GM12873 (cell line): ENCODE data around the gene CAND2.

Source experiments
- TF ChIP-seq, protein P1 (sequence below): IDR thresholded peaks from 2 replicates; pipeline ENCODE4 v1.5.1; 2012; ENCODE audit warnings: low read depth, mild to moderate bottlenecking, moderate library complexity, low read length, control low read depth; ENCODE audit not compliant: insufficient read depth; ENCODE audit errors: missing control alignments

CAND2 gene

GRCh38 chr3:12798559-12799179 lies 2.2 kb downstream of the CAND2 start:
- TF ChIP-seq, protein P1, sequence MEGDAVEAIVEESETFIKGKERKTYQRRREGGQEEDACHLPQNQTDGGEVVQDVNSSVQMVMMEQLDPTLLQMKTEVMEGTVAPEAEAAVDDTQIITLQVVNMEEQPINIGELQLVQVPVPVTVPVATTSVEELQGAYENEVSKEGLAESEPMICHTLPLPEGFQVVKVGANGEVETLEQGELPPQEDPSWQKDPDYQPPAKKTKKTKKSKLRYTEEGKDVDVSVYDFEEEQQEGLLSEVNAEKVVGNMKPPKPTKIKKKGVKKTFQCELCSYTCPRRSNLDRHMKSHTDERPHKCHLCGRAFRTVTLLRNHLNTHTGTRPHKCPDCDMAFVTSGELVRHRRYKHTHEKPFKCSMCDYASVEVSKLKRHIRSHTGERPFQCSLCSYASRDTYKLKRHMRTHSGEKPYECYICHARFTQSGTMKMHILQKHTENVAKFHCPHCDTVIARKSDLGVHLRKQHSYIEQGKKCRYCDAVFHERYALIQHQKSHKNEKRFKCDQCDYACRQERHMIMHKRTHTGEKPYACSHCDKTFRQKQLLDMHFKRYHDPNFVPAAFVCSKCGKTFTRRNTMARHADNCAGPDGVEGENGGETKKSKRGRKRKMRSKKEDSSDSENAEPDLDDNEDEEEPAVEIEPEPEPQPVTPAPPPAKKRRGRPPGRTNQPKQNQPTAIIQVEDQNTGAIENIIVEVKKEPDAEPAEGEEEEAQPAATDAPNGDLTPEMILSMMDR, result no peak

DNA sequence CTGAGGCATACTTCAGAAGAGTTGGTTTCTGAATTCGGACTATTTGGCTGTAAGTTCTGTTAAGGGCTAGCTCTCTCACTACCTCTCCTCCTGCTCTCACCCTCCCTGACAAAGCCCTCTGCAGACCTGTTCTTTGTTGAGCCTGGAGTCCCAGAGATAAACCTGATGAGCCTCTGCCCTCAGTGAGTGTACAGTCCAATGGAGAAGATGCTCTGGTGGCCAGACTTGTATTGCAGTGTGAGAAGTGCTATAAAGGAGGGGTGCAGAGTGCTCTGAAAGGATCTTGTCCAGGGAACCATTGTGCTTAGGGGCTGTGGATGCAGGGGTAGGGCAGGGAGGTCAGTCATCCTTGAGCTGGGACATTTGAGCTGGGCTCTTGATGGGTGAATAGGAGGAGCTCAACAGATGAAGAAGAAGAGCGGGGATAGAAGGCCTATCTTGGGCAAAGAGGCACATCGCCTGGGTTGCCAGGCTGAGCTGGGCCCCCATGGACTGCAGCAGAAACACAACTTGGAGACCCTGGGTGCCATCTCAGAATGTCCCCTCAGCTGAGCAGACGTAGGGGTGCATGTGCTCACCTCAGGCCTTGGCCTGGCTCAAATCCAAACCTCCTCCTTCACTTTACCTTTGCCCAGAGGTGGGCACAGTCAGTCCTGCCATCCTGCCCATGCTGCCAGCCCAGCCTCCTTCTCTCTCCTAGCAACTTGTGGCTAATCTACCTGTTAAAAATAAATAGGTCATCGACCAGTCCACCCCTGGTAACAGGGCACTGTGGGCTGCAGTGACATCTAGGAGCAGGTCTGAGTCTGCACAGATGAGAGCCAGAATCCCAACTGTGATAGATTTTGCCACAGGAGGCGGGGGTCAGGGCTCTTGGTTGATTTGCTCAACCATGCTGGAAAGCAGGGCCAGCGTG lies 3.3 kb downstream of the CAND2 start:
- TF ChIP-seq, protein P1, result peak; percentile 25

DNA sequence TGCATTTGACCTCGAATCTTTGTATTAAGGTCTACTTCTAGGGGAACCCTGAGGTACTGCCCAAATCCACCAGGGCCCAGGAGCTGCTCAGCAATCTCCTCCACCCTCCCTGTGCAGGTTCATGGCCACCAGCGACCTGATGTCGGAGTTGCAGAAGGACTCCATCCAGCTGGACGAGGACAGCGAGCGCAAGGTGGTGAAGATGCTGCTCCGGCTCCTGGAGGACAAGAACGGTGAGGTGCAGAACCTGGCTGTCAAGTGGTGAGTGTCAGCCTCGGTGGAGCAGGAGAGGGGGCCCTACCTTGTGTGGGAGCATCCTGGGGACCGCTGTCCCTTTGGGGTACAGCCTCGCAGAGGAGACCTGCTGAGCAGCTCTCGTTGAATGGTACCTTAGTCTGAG lies 6.9 kb downstream of the CAND2 start:
- TF ChIP-seq, protein P1, result no peak

DNA sequence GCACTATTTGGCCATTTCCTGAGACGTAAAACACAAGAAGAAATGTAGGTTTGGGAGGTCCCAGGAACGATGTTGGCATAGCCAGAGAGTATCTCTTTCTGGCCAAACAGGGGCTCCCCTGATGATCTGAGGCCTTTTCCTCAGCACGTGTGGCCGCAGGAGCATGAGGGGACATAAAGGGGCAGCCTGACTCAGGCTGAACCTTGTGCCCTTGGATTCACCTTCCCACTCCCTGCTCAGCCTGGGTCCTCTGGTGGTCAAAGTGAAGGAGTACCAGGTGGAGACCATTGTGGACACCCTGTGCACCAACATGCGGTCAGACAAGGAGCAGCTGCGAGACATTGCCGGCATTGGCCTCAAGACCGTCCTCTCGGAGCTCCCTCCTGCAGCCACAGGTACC lies 10.6 kb downstream of the CAND2 start:
- TF ChIP-seq, protein P1, result peak; percentile 10

GRCh38 chr3:12807601-12808359 lies 11.3 kb downstream of the CAND2 start:
- TF ChIP-seq, protein P1, result no peak

DNA sequence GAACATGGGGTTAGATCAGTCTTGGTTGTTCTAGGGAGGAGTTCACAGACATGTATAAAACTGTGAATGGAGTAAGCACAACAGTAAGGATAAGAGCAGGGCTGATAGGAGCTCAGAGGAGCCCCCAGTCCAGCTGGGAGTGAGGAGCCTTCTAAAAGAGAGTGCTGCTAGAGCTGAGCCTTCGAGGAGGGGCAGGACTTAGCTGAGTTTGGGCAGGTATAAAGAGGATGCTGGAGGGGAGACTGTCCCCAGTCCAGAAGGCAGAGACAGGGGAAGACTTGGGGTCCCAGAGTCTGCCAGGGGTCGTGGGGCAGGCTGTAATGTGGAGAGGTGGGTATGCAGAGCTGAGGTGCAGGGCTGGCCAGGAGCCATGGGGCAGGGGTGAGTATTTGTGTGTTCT lies 12.1 kb downstream of the CAND2 start:
- TF ChIP-seq, protein P1, result no peak

GRCh38 chr3:12809001-12809400 lies 12.5 kb downstream of the CAND2 start:
- TF ChIP-seq, protein P1, result no peak
